ENCODE data around the gene TPRG1L. TPM values are rescaled to one million over a fixed set of nuclear protein-coding genes. Genes with fewer than 3 reads are reported as not detected.

Gene TPRG1L
- total and polyA plus RNA-seq, 7 experiments from 2014 or later = 15.6 to 61.4 (median 44.0) TPM

DNA sequence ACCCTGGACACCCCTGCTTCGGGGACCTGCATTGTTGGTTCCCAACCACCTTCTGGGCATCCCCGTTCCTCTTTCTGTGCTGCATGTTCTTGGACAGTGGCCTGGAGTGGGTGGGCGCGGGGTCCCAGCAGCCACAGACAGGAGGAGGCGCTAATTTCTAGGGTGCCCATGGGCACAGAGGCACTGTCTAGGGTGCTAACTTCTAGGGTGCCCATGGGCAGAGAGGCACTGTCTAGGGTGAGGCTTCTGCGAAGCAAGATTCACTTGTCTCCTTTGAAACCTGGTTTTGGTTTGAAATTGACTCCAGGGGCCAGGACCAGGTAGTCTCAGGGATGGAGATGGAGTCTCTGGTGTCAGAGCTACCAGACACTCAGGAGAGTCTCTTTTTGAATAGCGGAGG is 12.7 kb upstream of the TPRG1L start:
- no peak overlapping the region for H3K4me3 ChIP-seq (ENCODE audit: low read length)
- Mint-ChIP-seq H3K27ac (no peak overlapping the region), H3K4me3 (peak overlapping the region; percentile 30 to 86 (median 75))

GRCh38 chr1:3614755-3615742 is 9.8 kb upstream of the TPRG1L start:
- DNase-seq (no peak), ATAC-seq (no peak)
- no peak overlapping the region for H3K4me3 Mint-ChIP-seq
- H3K9me3 ChIP-seq (ENCODE audit: control insufficient read depth in 2 of 3, low read length in 3 of 3) = no peaks in the 10 kb centered on the region
- ChIA-PET CTCF (interaction anchor here (0.9 to 2.3 kb wide), 4 partner anchors 17 to 162 kb away, joined by 3 to 10 read pairs (median 4); no protein-coding TSS in a partner anchor), POLR2A (no interaction called here)
- H3K36me3 ChIP-seq (ENCODE audit: control insufficient read depth in 2 of 3, insufficient read depth in 3 of 3, low read length in 3 of 3) = no peaks in the 10 kb centered on the region
- H3K27me3 ChIP-seq (ENCODE audit: control insufficient read depth in 2 of 2, insufficient read depth in 2 of 2, low read length in 2 of 2) = no peaks in the 10 kb centered on the region
- peaks cover 0 to 9% of the 10 kb centered on the region in 2 donors for H3K4me1 ChIP-seq (ENCODE audit: control insufficient read depth in 2 of 2, insufficient read depth in 2 of 2, low read length in 2 of 2)
- peaks cover 0 to 31% (median 6%) of the 10 kb centered on the region in 5 donors for H3K27me3 Mint-ChIP-seq
- intact Hi-C loops (cut with micrococcal nuclease) = loop anchor here in 1 of 2 donors (1.0 kb wide), 1 partner anchor 124 kb away; no protein-coding TSS in a partner anchor
- no peak overlapping the region for H3K27ac Mint-ChIP-seq
- peaks cover 0 to 18% (median 15%) of the 10 kb centered on the region in 7 donors for H3K4me1 Mint-ChIP-seq
- H3K4me3 ChIP-seq (ENCODE audit: low read length) = no peak overlapping the region
- no peaks in the 10 kb centered on the region for H3K9me3 Mint-ChIP-seq
- no peaks in the 10 kb centered on the region for H3K36me3 Mint-ChIP-seq
- no peak overlapping the region for H3K27ac ChIP-seq (ENCODE audit: low read depth, low read length)

More for the DNA sequence above, 12.7 kb upstream of the TPRG1L start:
- Histone ChIP-seq H3K4me1 (ENCODE audit: control insufficient read depth in 2 of 2, insufficient read depth in 2 of 2, low read length in 2 of 2) (peaks cover 0 to 9% of the 10 kb centered on the region in 2 donors), H3K9me3 (ENCODE audit: control insufficient read depth in 2 of 3, low read length in 3 of 3) (no peaks in the 10 kb centered on the region), H3K27me3 (ENCODE audit: control insufficient read depth in 2 of 2, insufficient read depth in 2 of 2, low read length in 2 of 2) (no peaks in the 10 kb centered on the region), H3K27ac (ENCODE audit: low read depth, low read length) (no peak overlapping the region), H3K36me3 (ENCODE audit: control insufficient read depth in 2 of 3, insufficient read depth in 3 of 3, low read length in 3 of 3) (no peaks in the 10 kb centered on the region)
- H3K9me3 Mint-ChIP-seq = no peaks in the 10 kb centered on the region
- H3K36me3 Mint-ChIP-seq = no peaks in the 10 kb centered on the region
- POLR2A ChIA-PET = interaction anchor here (1.1 kb wide), 1 partner anchor 9 kb away, joined by 3 read pairs; no protein-coding TSS in a partner anchor
- peaks cover 0 to 10% (median 10%) of the 10 kb centered on the region in 7 donors for H3K4me1 Mint-ChIP-seq
- CTCF ChIA-PET = interaction anchor here (1.6 kb wide), 1 partner anchor 8 kb away, joined by 4 read pairs; no protein-coding TSS in a partner anchor
- intact Hi-C loops (cut with micrococcal nuclease) = no loop called here
- peaks cover 0 to 34% (median 6%) of the 10 kb centered on the region in 5 donors for H3K27me3 Mint-ChIP-seq
- ATAC-seq (no peak), DNase-seq (no peak)

DNA sequence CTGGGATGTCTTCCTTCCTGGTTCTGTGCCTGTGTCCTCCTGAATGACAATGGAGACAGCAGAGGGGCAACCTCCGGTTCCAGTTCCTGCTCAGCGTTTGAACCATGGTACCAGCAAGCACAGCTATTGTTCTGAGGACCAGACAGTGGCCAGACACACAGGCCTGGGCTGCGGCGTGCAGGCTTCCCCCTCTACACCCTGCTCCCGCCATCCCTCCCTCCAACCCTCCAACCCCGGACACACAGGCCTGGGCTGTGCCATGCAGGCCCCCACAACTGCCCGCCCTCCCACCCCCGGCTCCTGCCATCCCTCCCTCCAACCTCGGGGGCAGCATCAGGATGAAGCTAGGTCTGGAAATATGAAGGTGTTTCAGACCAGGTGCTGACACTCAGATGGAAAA is 8.0 kb upstream of the TPRG1L start:
- Histone ChIP-seq H3K36me3 (ENCODE audit: control insufficient read depth in 2 of 3, insufficient read depth in 3 of 3, low read length in 3 of 3) (no peaks in the 10 kb centered on the region), H3K4me1 (ENCODE audit: control insufficient read depth in 2 of 2, insufficient read depth in 2 of 2, low read length in 2 of 2) (peaks cover 0 to 4% of the 10 kb centered on the region in 2 donors), H3K4me3 (ENCODE audit: low read length) (no peak overlapping the region), H3K9me3 (ENCODE audit: control insufficient read depth in 2 of 3, low read length in 3 of 3) (no peaks in the 10 kb centered on the region), H3K27me3 (ENCODE audit: control insufficient read depth in 2 of 2, insufficient read depth in 2 of 2, low read length in 2 of 2) (no peaks in the 10 kb centered on the region), H3K27ac (ENCODE audit: low read depth, low read length) (no peak overlapping the region)
- intact Hi-C loops (cut with micrococcal nuclease) = no loop called here
- H3K9me3 Mint-ChIP-seq = no peaks in the 10 kb centered on the region
- no peak overlapping the region for H3K27ac Mint-ChIP-seq
- H3K27me3 Mint-ChIP-seq = peaks cover 0 to 25% (median 6%) of the 10 kb centered on the region in 5 donors
- DNase-seq (no peak), ATAC-seq (no peak)
- ChIA-PET CTCF (interaction anchor here (1.2 kb wide), 1 partner anchor 52 kb away, joined by 4 read pairs; no protein-coding TSS in a partner anchor), POLR2A (interaction anchor here (0.6 kb wide), 1 partner anchor 71 kb away, joined by 3 read pairs; no protein-coding TSS in a partner anchor)
- peaks cover 5 to 24% (median 14%) of the 10 kb centered on the region in 7 donors for H3K4me1 Mint-ChIP-seq
- no peaks in the 10 kb centered on the region for H3K36me3 Mint-ChIP-seq
- no peak overlapping the region for H3K4me3 Mint-ChIP-seq

GRCh38 chr1:3617806-3618345 is 6.9 kb upstream of the TPRG1L start:
- intact Hi-C loops (cut with micrococcal nuclease) = no loop called here

DNA sequence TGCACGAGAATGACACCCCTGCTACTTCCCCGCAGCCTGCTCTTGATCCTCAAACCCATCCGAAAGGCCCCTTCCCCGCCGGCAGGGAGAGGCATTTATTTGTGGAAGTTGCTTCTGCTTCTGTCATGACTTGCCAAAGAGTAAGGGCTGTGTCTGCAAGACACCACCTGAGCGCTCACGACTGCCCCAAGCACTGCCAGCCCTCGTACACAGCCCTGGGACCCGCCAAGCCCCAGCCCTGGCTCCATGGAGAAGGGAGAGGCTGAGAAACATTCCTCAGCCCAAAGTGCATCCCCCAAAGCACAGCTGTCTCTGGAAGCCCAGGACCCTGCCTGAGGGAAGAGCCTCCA is 6.3 kb upstream of the TPRG1L start:
- no peak overlapping the region for H3K4me3 ChIP-seq (ENCODE audit: low read length)
- no peaks in the 10 kb centered on the region for H3K27me3 ChIP-seq (ENCODE audit: control insufficient read depth in 2 of 2, insufficient read depth in 2 of 2, low read length in 2 of 2)
- ChIA-PET POLR2A (interaction anchor here (0.7 to 0.9 kb wide), 3 partner anchors 9 to 126 kb away, joined by 3 read pairs; no protein-coding TSS in a partner anchor), CTCF (interaction anchor here (0.6 to 5.3 kb wide), 18 partner anchors 9 to 1485 kb away, joined by 3 to 39 read pairs (median 4); no protein-coding TSS in a partner anchor)
- no peaks in the 10 kb centered on the region for H3K9me3 Mint-ChIP-seq
- H3K9me3 ChIP-seq (ENCODE audit: control insufficient read depth in 2 of 3, low read length in 3 of 3) = no peaks in the 10 kb centered on the region
- H3K36me3 Mint-ChIP-seq = no peaks in the 10 kb centered on the region
- no peak overlapping the region for H3K27ac ChIP-seq (ENCODE audit: low read depth, low read length)
- ATAC-seq = no peak
- no peak for DNase-seq
- no peak overlapping the region for H3K27ac Mint-ChIP-seq
- H3K36me3 ChIP-seq (ENCODE audit: control insufficient read depth in 2 of 3, insufficient read depth in 3 of 3, low read length in 3 of 3) = no peaks in the 10 kb centered on the region
- peaks cover 0 to 17% (median 6%) of the 10 kb centered on the region in 5 donors for H3K27me3 Mint-ChIP-seq
- H3K4me3 Mint-ChIP-seq = no peak overlapping the region
- H3K4me1 ChIP-seq (ENCODE audit: control insufficient read depth in 2 of 2, insufficient read depth in 2 of 2, low read length in 2 of 2) = peaks cover 5 to 9% of the 10 kb centered on the region in 2 donors
- intact Hi-C loops (cut with micrococcal nuclease) = no loop called here
- peaks cover 13 to 41% (median 28%) of the 10 kb centered on the region in 7 donors for H3K4me1 Mint-ChIP-seq

More at GRCh38 chr1:3617806-3618345, 6.9 kb upstream of the TPRG1L start:
- no peaks in the 10 kb centered on the region for H3K27me3 ChIP-seq (ENCODE audit: control insufficient read depth in 2 of 2, insufficient read depth in 2 of 2, low read length in 2 of 2)
- CTCF ChIA-PET = interaction anchor here (1.2 to 1.8 kb wide), 2 partner anchors 53 to 103 kb away, joined by 4 read pairs; no protein-coding TSS in a partner anchor
- Mint-ChIP-seq H3K4me3 (no peak overlapping the region), H3K27ac (no peak overlapping the region), H3K9me3 (no peaks in the 10 kb centered on the region), H3K4me1 (peaks cover 8 to 34% (median 22%) of the 10 kb centered on the region in 7 donors), H3K36me3 (no peaks in the 10 kb centered on the region), H3K27me3 (peaks cover 0 to 21% (median 6%) of the 10 kb centered on the region in 5 donors)
- H3K9me3 ChIP-seq (ENCODE audit: control insufficient read depth in 2 of 3, low read length in 3 of 3) = no peaks in the 10 kb centered on the region
- H3K4me3 ChIP-seq (ENCODE audit: low read length) = no peak overlapping the region
- H3K36me3 ChIP-seq (ENCODE audit: control insufficient read depth in 2 of 3, insufficient read depth in 3 of 3, low read length in 3 of 3) = no peaks in the 10 kb centered on the region
- POLR2A ChIA-PET = no interaction called here
- ATAC-seq = no peak
- DNase-seq = no peak
- H3K4me1 ChIP-seq (ENCODE audit: control insufficient read depth in 2 of 2, insufficient read depth in 2 of 2, low read length in 2 of 2) = peaks cover 0 to 4% of the 10 kb centered on the region in 2 donors
- no peak overlapping the region for H3K27ac ChIP-seq (ENCODE audit: low read depth, low read length)
